Activated CD8-positive, alpha-beta T cell treated with anti-CD3 and anti-CD28 coated beads, Interleukin-2, amount 10 ng/mL, durations not matched to agents 7 days and 5 days (primary cell): ENCODE data around the gene PRG2. TPM values are rescaled to one million over a fixed set of nuclear protein-coding genes. Genes with fewer than 3 reads are reported as not detected.

Experiments
- ATAC-seq: fragments of 150-1000 bp; cut with Tn5 transposase; one replicate; pipeline ENCODE4 v1.10.0; 2021; ENCODE audit warnings: moderate library complexity
- CTCF ChIA-PET: fragments of 350-600 bp; sonication (Branson Sonifier 250); formaldehyde crosslinking; loops from one replicate; lab custom pipeline; 2021; ENCODE audit warnings: antibody characterized with exemption; lab: Charles Lee
- POLR2A ChIA-PET: fragments of 350-600 bp; sonication (Branson Sonifier 250); formaldehyde crosslinking; loops from one replicate; lab custom pipeline; 2021; ENCODE audit warnings: antibody characterized with exemption; lab: Charles Lee
- DNase-seq: peaks from one replicate; pipeline ENCODE4 v3.0.0-alpha.2; 2020
- H3K27ac Mint-ChIP-seq: one replicate; pipeline ENCODE4 v1.8.0; 2021; ENCODE audit warnings: mild to moderate bottlenecking, mixed read lengths
- H3K27me3 Mint-ChIP-seq: one replicate; pipeline ENCODE4 v1.8.0; 2021; ENCODE audit warnings: low read depth, mixed read lengths
- H3K36me3 Mint-ChIP-seq: one replicate; pipeline ENCODE4 v1.8.0; 2021; ENCODE audit warnings: low read depth, mixed read lengths
- H3K4me1 Mint-ChIP-seq: one replicate; pipeline ENCODE4 v1.8.0; 2021; ENCODE audit warnings: low read depth, mixed read lengths
- H3K4me3 Mint-ChIP-seq: one replicate; pipeline ENCODE4 v1.8.0; 2021; ENCODE audit warnings: mild to moderate bottlenecking, mixed read lengths
- H3K9me3 Mint-ChIP-seq: one replicate; pipeline ENCODE4 v1.8.0; 2022; ENCODE audit warnings: mixed read lengths; ENCODE audit not compliant: insufficient read depth
- total RNA-seq, 2 experiments: library from RNA; stranded (reverse); gene quantifications; one replicate each; pipeline ENCODE4 v1.2.3, GENCODE V29; 2021

Gene PRG2
- total RNA-seq, 2 experiments from 2014 or later, result 0.26 TPM; not detected in 1

GRCh38 chr11:57427727-57428082 is 37.3 kb upstream of the PRG2 start:
- peak overlapping the region; percentile 88 for H3K27ac Mint-ChIP-seq
- ChIA-PET CTCF (interaction anchor here (0.8 to 6.4 kb wide), 7 partner anchors 21 to 99 kb away, joined by 3 to 80 read pairs (median 6); partner anchors contain the start of gene RTN4RL2), POLR2A (interaction anchor here (0.9 kb wide), 1 partner anchor 1149 kb away, joined by 3 read pairs; no protein-coding TSS in a partner anchor)
- peaks cover 45% of the 10 kb centered on the region for H3K4me1 Mint-ChIP-seq
- no peaks in the 10 kb centered on the region for H3K9me3 Mint-ChIP-seq
- peaks cover 10% of the 10 kb centered on the region for H3K27me3 Mint-ChIP-seq
- ATAC-seq, result no peak
- H3K36me3 Mint-ChIP-seq, result peaks cover 34% of the 10 kb centered on the region
- no peak for DNase-seq
- H3K4me3 Mint-ChIP-seq, result peak overlapping the region; percentile 88

GRCh38 chr11:57426929-57427726 is 36.7 kb upstream of the PRG2 start, which contains the start of gene SLC43A3:
Gene SLC43A3, minus strand, starts transcription at chr11:57427121. Its CDS starts 949 bp downstream, at chr11:57426172.
- H3K36me3 Mint-ChIP-seq, result peaks cover 40% of the 10 kb centered on the region
- peak within 1 kb of the TSS; percentile 88 for H3K27ac Mint-ChIP-seq
- H3K4me3 Mint-ChIP-seq, result peak within 1 kb of the TSS; percentile 88
- POLR2A ChIA-PET, result interaction anchor here (0.7 to 0.9 kb wide), 4 partner anchors 8 to 1150 kb away, joined by 3 read pairs; no protein-coding TSS in a partner anchor
- H3K27me3 Mint-ChIP-seq, result peaks cover 10% of the 10 kb centered on the region
- CTCF ChIA-PET, result interaction anchor here (0.7 to 6.4 kb wide), 10 partner anchors 19 to 101 kb away, joined by 3 to 80 read pairs (median 4); partner anchors contain the start of gene RTN4RL2
- no peaks in the 10 kb centered on the region for H3K9me3 Mint-ChIP-seq
- DNase-seq (peak; percentile 80), ATAC-seq (peak; percentile 70)
- H3K4me1 Mint-ChIP-seq, result peaks cover 49% of the 10 kb centered on the region

- ChIA-PET CTCF (interaction anchor here (0.7 to 6.4 kb wide), 7 partner anchors 10 to 101 kb away, joined by 3 to 80 read pairs (median 4); partner anchors contain the start of gene RTN4RL2), POLR2A (interaction anchor here (0.6 to 0.9 kb wide), 4 partner anchors 8 to 92 kb away, joined by 3 read pairs; no protein-coding TSS in a partner anchor)
- ATAC-seq (no peak), DNase-seq (peak; percentile 32)
- peak overlapping the region; percentile 88 for H3K4me3 Mint-ChIP-seq
- H3K9me3 Mint-ChIP-seq, result no peaks in the 10 kb centered on the region
- H3K36me3 Mint-ChIP-seq, result peaks cover 46% of the 10 kb centered on the region
- peak overlapping the region; percentile 88 for H3K27ac Mint-ChIP-seq
- H3K27me3 Mint-ChIP-seq, result peaks cover 10% of the 10 kb centered on the region
- H3K4me1 Mint-ChIP-seq, result peaks cover 56% of the 10 kb centered on the region
Measured at GRCh38 chr11:57426439-57426928, 36.0 kb upstream of the PRG2 start.

- no peak for DNase-seq
- Mint-ChIP-seq H3K4me1 (peaks cover 60% of the 10 kb centered on the region), H3K27me3 (peaks cover 10% of the 10 kb centered on the region), H3K36me3 (peaks cover 52% of the 10 kb centered on the region), H3K4me3 (peak overlapping the region; percentile 88), H3K27ac (peak overlapping the region; percentile 88), H3K9me3 (no peaks in the 10 kb centered on the region)
- ATAC-seq, result no peak
- POLR2A ChIA-PET, result interaction anchor here (0.6 to 1.8 kb wide), 5 partner anchors 8 to 1152 kb away, joined by 3 to 5 read pairs (median 3); no protein-coding TSS in a partner anchor
- CTCF ChIA-PET, result interaction anchor here (0.7 to 6.4 kb wide), 8 partner anchors 9 to 102 kb away, joined by 3 to 80 read pairs (median 4); partner anchors contain the start of gene RTN4RL2
Measured at GRCh38 chr11:57425565-57426438, 35.4 kb upstream of the PRG2 start.

GRCh38 chr11:57424792-57425564 is 34.5 kb upstream of the PRG2 start:
- Mint-ChIP-seq H3K4me1 (peaks cover 65% of the 10 kb centered on the region), H3K9me3 (no peaks in the 10 kb centered on the region), H3K27me3 (peaks cover 10% of the 10 kb centered on the region), H3K4me3 (peak overlapping the region; percentile 88), H3K27ac (peak overlapping the region; percentile 88), H3K36me3 (peaks cover 60% of the 10 kb centered on the region)
- ChIA-PET CTCF (interaction anchor here (1.5 to 6.4 kb wide), 4 partner anchors 8 to 102 kb away, joined by 3 to 80 read pairs (median 6); partner anchors contain the start of gene RTN4RL2), POLR2A (interaction anchor here (0.7 to 1.8 kb wide), 4 partner anchors 144 to 1153 kb away, joined by 3 to 5 read pairs (median 3); partner anchors contain the start of gene MED19)
- ATAC-seq, result peak; percentile 93
- DNase-seq, result peak; percentile 92

- Mint-ChIP-seq H3K36me3 (peaks cover 65% of the 10 kb centered on the region), H3K27ac (peak overlapping the region; percentile 88), H3K9me3 (no peaks in the 10 kb centered on the region), H3K27me3 (peaks cover 3% of the 10 kb centered on the region), H3K4me1 (peaks cover 66% of the 10 kb centered on the region), H3K4me3 (peak overlapping the region; percentile 88)
- ChIA-PET CTCF (interaction anchor here (2.1 to 6.4 kb wide), 2 partner anchors 35 to 103 kb away, joined by 7 to 80 read pairs; partner anchors contain the start of gene RTN4RL2), POLR2A (interaction anchor here (0.6 to 1.8 kb wide), 5 partner anchors 144 to 1154 kb away, joined by 3 to 5 read pairs (median 3); partner anchors contain the start of gene MED19)
- no peak for ATAC-seq
- DNase-seq, result no peak
Measured at GRCh38 chr11:57424137-57424791, 33.8 kb upstream of the PRG2 start.

- Mint-ChIP-seq H3K9me3 (no peaks in the 10 kb centered on the region), H3K4me1 (peaks cover 68% of the 10 kb centered on the region), H3K27ac (peak overlapping the region; percentile 68), H3K36me3 (peaks cover 75% of the 10 kb centered on the region), H3K27me3 (no peaks in the 10 kb centered on the region), H3K4me3 (no peak overlapping the region)
- no peak for ATAC-seq
- ChIA-PET CTCF (no interaction called here), POLR2A (no interaction called here)
- DNase-seq, result no peak
Measured at GRCh38 chr11:57422669-57423068, 32.2 kb upstream of the PRG2 start.

- H3K36me3 Mint-ChIP-seq, result peaks cover 84% of the 10 kb centered on the region
- no peaks in the 10 kb centered on the region for H3K9me3 Mint-ChIP-seq
- DNase-seq (no peak), ATAC-seq (no peak)
- no peaks in the 10 kb centered on the region for H3K27me3 Mint-ChIP-seq
- ChIA-PET POLR2A (no interaction called here), CTCF (interaction anchor here (1.0 to 1.3 kb wide), 2 partner anchors 37 to 39 kb away, joined by 3 to 5 read pairs; partner anchors contain the start of gene RTN4RL2)
- no peak overlapping the region for H3K4me3 Mint-ChIP-seq
- peak overlapping the region; percentile 21 for H3K27ac Mint-ChIP-seq
- H3K4me1 Mint-ChIP-seq, result peaks cover 61% of the 10 kb centered on the region
Measured at GRCh38 chr11:57421805-57422204, 31.4 kb upstream of the PRG2 start.

GRCh38 chr11:57421066-57421465 is 30.6 kb upstream of the PRG2 start:
- Mint-ChIP-seq H3K36me3 (peaks cover 85% of the 10 kb centered on the region), H3K4me1 (peaks cover 55% of the 10 kb centered on the region), H3K4me3 (no peak overlapping the region), H3K27me3 (no peaks in the 10 kb centered on the region), H3K27ac (no peak overlapping the region), H3K9me3 (no peaks in the 10 kb centered on the region)
- POLR2A ChIA-PET, result no interaction called here
- ATAC-seq (no peak), DNase-seq (no peak)
- CTCF ChIA-PET, result interaction anchor here (0.7 to 1.7 kb wide), 4 partner anchors 37 to 106 kb away, joined by 3 to 5 read pairs (median 4); partner anchors contain the start of gene RTN4RL2

- H3K27me3 Mint-ChIP-seq, result no peaks in the 10 kb centered on the region
- ChIA-PET POLR2A (interaction anchor here (1.5 kb wide), 1 partner anchor 13 kb away, joined by 5 read pairs; no protein-coding TSS in a partner anchor), CTCF (interaction anchor here (1.2 kb wide), 1 partner anchor 61 kb away, joined by 3 read pairs; no protein-coding TSS in a partner anchor)
- H3K4me1 Mint-ChIP-seq, result peaks cover 42% of the 10 kb centered on the region
- H3K4me3 Mint-ChIP-seq, result no peak overlapping the region
- DNase-seq (no peak), ATAC-seq (no peak)
- H3K9me3 Mint-ChIP-seq, result no peaks in the 10 kb centered on the region
- peaks cover 86% of the 10 kb centered on the region for H3K36me3 Mint-ChIP-seq
- peak overlapping the region; percentile 20 for H3K27ac Mint-ChIP-seq
Measured at GRCh38 chr11:57419146-57419545, 28.7 kb upstream of the PRG2 start.
